ENCODE measurements around the gene MACROH2A1. TPM values are rescaled to one million over a fixed set of nuclear protein-coding genes. Genes with fewer than 3 reads are reported as not detected.
A peak's percentile ranks its signal among the peaks of the same experiment; 100 is the strongest.

The MACROH2A1 gene
- total and polyA plus RNA-seq, 9 of the 15 experiments (the other 6 are each of a cell fraction or from before 2014, with no cell fraction given) = 44.9 to 289 (median 193) TPM

- TF ChIP-seq CBX5 (IDR thresholded peaks at IDR 0.05; ENCODE audit: borderline replicate concordance, low read depth) (peak; percentile 39; the same call in 1 of the 2 replicates), CBX3 (IDR thresholded peaks at IDR 0.05; ENCODE audit: borderline replicate concordance in 1 of 2, low read length in 2 of 2) (peak in 1 of 2 experiments; percentile 84; a peak in 1 of 3 replicates), ZNF431 (CRISPR knock-in tag; IDR thresholded peaks at IDR 0.05) (peak; percentile 97), TRIM28 (IDR thresholded peaks at IDR 0.05) (peak; percentile 79)
These were observed 29.6 kb upstream of the MACROH2A1 start (continued) for GRCh38 chr5:135428586-135428985.

- peak; percentile 99 for ATAC-seq
- H3K4me1 ChIP-seq (replicated peaks in 1 of 2; ENCODE audit: control insufficient read depth in 2 of 2, insufficient read depth in 2 of 2, low read length in 2 of 2) = peaks cover 0 to 11% of the 10 kb centered on the region in 2 experiments; a peak in 3 of 5 replicates
- no peaks in the 10 kb centered on the region for H3K27me3 ChIP-seq (ENCODE audit: control insufficient read depth in 2 of 2, insufficient read depth in 2 of 2, low read length in 2 of 2)
- H3K9me3 ChIP-seq (replicated peaks; ENCODE audit: control insufficient read depth, insufficient read depth, low read depth, low read length) = peaks cover 11% of the 10 kb centered on the region
- in situ Hi-C loops (cut with MboI) = no loop called here
- peak; percentile 59 to 73 (median 66) for DNase-seq (ENCODE audit: extremely low read depth in 1 of 4, low spot score in 3 of 4)
- WGBS (ENCODE audit: insufficient coverage, low coverage, missing lambda C conversion rate) = 9% methylated on average over 7 of the region's 7 CpGs
- no TSS peak for BruUV-seq (replicated peaks)
- no peaks in the 10 kb centered on the region for H3K79me2 ChIP-seq (ENCODE audit: control insufficient read depth, insufficient read depth, low read length)
- H3K36me3 ChIP-seq (ENCODE audit: control insufficient read depth, insufficient read depth, low read length) = no peaks in the 10 kb centered on the region
- no peaks in the 10 kb centered on the region for H3K9me1 ChIP-seq (ENCODE audit: control insufficient read depth, insufficient read depth, low read length)
- no peak overlapping the region for H3K4me2 ChIP-seq (ENCODE audit: insufficient read depth, low read length)
- H2AFZ ChIP-seq (ENCODE audit: low read depth, low read length) = peak overlapping the region; percentile 5; the same call in 1 of the 2 replicates
- no peak overlapping the region for H3K27ac ChIP-seq (ENCODE audit: extremely low read depth, low read depth, low read length)
- CTCF ChIA-PET (ENCODE audit: low intra/inter-chr PET ratio) = no interaction called here
- FAIRE-seq = peak; percentile 81
- H4K20me1 ChIP-seq (replicated peaks; ENCODE audit: control insufficient read depth, insufficient read depth, low read length) = no peaks in the 10 kb centered on the region
- no peak overlapping the region for H3K4me3 ChIP-seq
- intact Hi-C loops (cut with micrococcal nuclease) = loop anchor here (5.0 to 10.0 kb wide), 3 partner anchors 44 to 222 kb away; no protein-coding TSS in a partner anchor
- POLR2A ChIA-PET = interaction anchor here (0.6 to 1.7 kb wide), 6 partner anchors 8 to 1424 kb away, joined by 3 to 9 read pairs (median 3); no protein-coding TSS in a partner anchor
- no peak overlapping the region for H3K9ac ChIP-seq (ENCODE audit: insufficient read depth in 1 of 2, low read depth in 2 of 2, low read length in 2 of 2)
- TF ChIP-seq FOXK2 (conservative IDR thresholded peaks at IDR 0.05 in 1 of 2, IDR thresholded peaks at IDR 0.05 in 1 of 2; ENCODE audit: low read depth in 2 of 2) (peak; percentile 78 to 82), MAZ (CRISPR knock-in tag; conservative IDR thresholded peaks at IDR 0.05 in 1 of 2, IDR thresholded peaks at IDR 0.05 in 1 of 2) (peak in 1 of 2 experiments; percentile 57; a peak in 1 of 4 replicates), ATF7 (IDR thresholded peaks at IDR 0.05) (0 out of 2 replicates have a peak, but pooled peaks have one; percentile 25), NR4A1 (CRISPR knock-in tag; IDR thresholded peaks at IDR 0.05) (no peak), NR4A1 (tag; IDR thresholded peaks at IDR 0.05) (no peak), KLF16 (IDR thresholded peaks at IDR 0.05) (peak; percentile 51), ARID2 (IDR thresholded peaks at IDR 0.05) (0 out of 2 replicates have a peak, but pooled peaks have one; percentile 26), SMC3 (conservative IDR thresholded peaks at IDR 0.05; ENCODE audit: insufficient read depth, low read depth, low read length) (peak; percentile 53; the same call in 1 of the 2 replicates), FOXP1 (CRISPR knock-in tag; IDR thresholded peaks at IDR 0.05) (no peak), ZNF274 (IDR thresholded peaks at IDR 0.05; ENCODE audit: borderline replicate concordance, low read depth, low read length) (no peak), PKNOX1 (IDR thresholded peaks at IDR 0.05) (peak; percentile 71), BRD9 (IDR thresholded peaks at IDR 0.05; ENCODE audit: low read depth, partially characterized antibody) (no peak), CTCF (IDR thresholded peaks at IDR 0.05 in 2 of 3, conservative IDR thresholded peaks at IDR 0.05 in 1 of 3; ENCODE audit: insufficient read depth in 2 of 3, low read depth in 1 of 3, low read length in 3 of 3) (peak; percentile 62 to 86 (median 81))
These were observed 27.4 kb upstream of the MACROH2A1 start for GRCh38 chr5:135426102-135427082.

Measured in K562 (cell line).